A673 (cell line): ENCODE measurements around the gene ZBED6. TPM values are rescaled to one million over a fixed set of nuclear protein-coding genes. Genes with fewer than 3 reads are reported as not detected.
"Not testable (repeated sequence)": the region's sequence is repeated elsewhere in the genome, so short reads cannot be mapped to it uniquely, and the experiment has no call there.

Source experiments
- BruUV-seq: library from RNA; stranded (reverse); fragments of 400-500 nt; replicated peaks from 2 replicates; lab custom pipeline; 2021; lab: Mats Ljungman, UMichigan
- CTCF ChIA-PET: fragments of 300-600 bp; sonication (Branson Sonifier 250); formaldehyde crosslinking; loops from one replicate; lab custom pipeline; 2022; ENCODE audit warnings: antibody characterized with exemption; lab: Charles Lee
- POLR2A ChIA-PET: fragments of 300-600 bp; sonication (Branson Sonifier 250); formaldehyde crosslinking; loops from one replicate; lab custom pipeline; 2022; ENCODE audit warnings: antibody characterized with exemption; ENCODE audit not compliant: low non-redundant PET; lab: Charles Lee
- DNase-seq: peaks from one replicate; pipeline ENCODE4 v3.0.0-alpha.2; 2015; ENCODE audit warnings: low spot score
- H3K27ac ChIP-seq: fragments of 200-600 bp; sonication (generic); 2 replicates; pipeline ENCODE4 v1.5.1; 2016; ENCODE audit warnings: mixed run types, low read depth, mild to moderate bottlenecking, mixed read lengths, antibody characterized with exemption, low read length; ENCODE audit not compliant: poor library complexity, severe bottlenecking
- H3K27me3 ChIP-seq: fragments of 200-600 bp; sonication (generic); replicated peaks from 2 replicates; pipeline ENCODE4 v1.6.1; 2017; ENCODE audit warnings: mixed run types, low read depth, mild to moderate bottlenecking, mixed read lengths, antibody characterized with exemption, low read length; ENCODE audit not compliant: insufficient read depth, poor library complexity
- H3K36me3 ChIP-seq: fragments of 200-600 bp; sonication (generic); 2 replicates; pipeline ENCODE4 v1.6.1; 2016; ENCODE audit warnings: mixed run types, mild to moderate bottlenecking, mixed read lengths, antibody characterized with exemption, low read length; ENCODE audit not compliant: insufficient read depth, poor library complexity, severe bottlenecking
- H3K4me1 ChIP-seq: fragments of 200-600 bp; sonication (generic); 2 replicates; pipeline ENCODE4 v1.6.1; 2017; ENCODE audit warnings: mixed run types, mild to moderate bottlenecking, mixed read lengths, antibody characterized with exemption, low read length; ENCODE audit not compliant: insufficient read depth, poor library complexity, severe bottlenecking
- H3K4me3 ChIP-seq: fragments of 200-600 bp; sonication (generic); 2 replicates; pipeline ENCODE4 v1.5.1; 2016; ENCODE audit warnings: low read depth, mixed run types, mild to moderate bottlenecking, mixed read lengths, low read length; ENCODE audit not compliant: poor library complexity, severe bottlenecking
- H3K9me3 ChIP-seq: fragments of 200-600 bp; sonication (generic); 2 replicates; pipeline ENCODE4 v1.6.1; 2016; ENCODE audit warnings: mixed run types, low read depth, mild to moderate bottlenecking, mixed read lengths, antibody characterized with exemption, low read length; ENCODE audit not compliant: poor library complexity, severe bottlenecking
- EZH2 ChIP-seq: fragments of 200-600 bp; sonication (generic); IDR thresholded peaks from 2 replicates; pipeline ENCODE4 v1.6.1; 2017; ENCODE audit warnings: borderline replicate concordance, low read depth, mild to moderate bottlenecking, mixed read lengths, antibody characterized with exemption, low read length; ENCODE audit not compliant: poor library complexity, severe bottlenecking
- intact Hi-C: fragments of 100-400 bp; cut with micrococcal nuclease; formaldehyde crosslinking; loops from one replicate; pipeline ENCODE4 v1.10.0; 2022; ENCODE audit not compliant: unreplicated experiment
- total RNA-seq: library from RNA; stranded (reverse); gene quantifications from 2 replicates; pipeline ENCODE4 v1.2.3, GENCODE V29; 2021
- TF ChIP-seq, protein P1 (sequence below): fragments of 300-800, 200-600 bp; sonication (generic); conservative IDR thresholded peaks from 2 replicates; pipeline ENCODE4 v1.5.1; 2017; ENCODE audit warnings: low read depth, mild to moderate bottlenecking, antibody characterized with exemption, low read length, moderate library complexity, mixed read lengths

The ZBED6 gene
- total RNA-seq, 1 experiment from 2014 or later, result 29.6 TPM

DNA sequence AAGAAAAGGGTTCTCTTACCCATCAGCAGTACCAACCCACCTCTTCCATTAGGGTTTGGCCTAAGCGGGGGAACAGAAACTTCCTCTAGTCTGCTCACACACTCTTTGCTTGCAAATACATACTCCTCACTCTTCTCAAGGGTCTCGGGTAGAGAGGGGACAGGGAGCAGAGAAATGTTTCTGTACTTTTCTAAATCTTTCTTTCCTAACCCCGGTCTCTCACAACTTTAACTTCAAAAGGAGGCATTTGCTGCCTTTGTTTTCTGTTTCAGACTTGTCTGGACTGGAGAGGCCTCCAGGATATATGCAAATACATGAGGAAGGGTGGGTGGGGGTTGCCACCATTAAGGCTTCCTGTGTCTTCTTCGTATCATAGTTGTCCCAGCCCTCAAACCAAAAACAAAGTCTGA lies 41.0 kb upstream of the ZBED6 start:
- CTCF ChIA-PET, result no interaction called here
- TF ChIP-seq, protein P1, sequence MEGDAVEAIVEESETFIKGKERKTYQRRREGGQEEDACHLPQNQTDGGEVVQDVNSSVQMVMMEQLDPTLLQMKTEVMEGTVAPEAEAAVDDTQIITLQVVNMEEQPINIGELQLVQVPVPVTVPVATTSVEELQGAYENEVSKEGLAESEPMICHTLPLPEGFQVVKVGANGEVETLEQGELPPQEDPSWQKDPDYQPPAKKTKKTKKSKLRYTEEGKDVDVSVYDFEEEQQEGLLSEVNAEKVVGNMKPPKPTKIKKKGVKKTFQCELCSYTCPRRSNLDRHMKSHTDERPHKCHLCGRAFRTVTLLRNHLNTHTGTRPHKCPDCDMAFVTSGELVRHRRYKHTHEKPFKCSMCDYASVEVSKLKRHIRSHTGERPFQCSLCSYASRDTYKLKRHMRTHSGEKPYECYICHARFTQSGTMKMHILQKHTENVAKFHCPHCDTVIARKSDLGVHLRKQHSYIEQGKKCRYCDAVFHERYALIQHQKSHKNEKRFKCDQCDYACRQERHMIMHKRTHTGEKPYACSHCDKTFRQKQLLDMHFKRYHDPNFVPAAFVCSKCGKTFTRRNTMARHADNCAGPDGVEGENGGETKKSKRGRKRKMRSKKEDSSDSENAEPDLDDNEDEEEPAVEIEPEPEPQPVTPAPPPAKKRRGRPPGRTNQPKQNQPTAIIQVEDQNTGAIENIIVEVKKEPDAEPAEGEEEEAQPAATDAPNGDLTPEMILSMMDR, result no peak
- no peak for TF ChIP-seq EZH2
- no peak overlapping the region for H3K4me3 ChIP-seq
- H3K36me3 ChIP-seq, result no peaks in the 10 kb centered on the region
- H3K9me3 ChIP-seq, result no peaks in the 10 kb centered on the region
- H3K27ac ChIP-seq, result peak overlapping the region; percentile 40
- POLR2A ChIA-PET, result no interaction called here
- no peak for DNase-seq
- peaks cover 5% of the 10 kb centered on the region for H3K4me1 ChIP-seq
- intact Hi-C loops, result no loop called here
- no peaks in the 10 kb centered on the region for H3K27me3 ChIP-seq
- BruUV-seq, result no TSS peak

DNA sequence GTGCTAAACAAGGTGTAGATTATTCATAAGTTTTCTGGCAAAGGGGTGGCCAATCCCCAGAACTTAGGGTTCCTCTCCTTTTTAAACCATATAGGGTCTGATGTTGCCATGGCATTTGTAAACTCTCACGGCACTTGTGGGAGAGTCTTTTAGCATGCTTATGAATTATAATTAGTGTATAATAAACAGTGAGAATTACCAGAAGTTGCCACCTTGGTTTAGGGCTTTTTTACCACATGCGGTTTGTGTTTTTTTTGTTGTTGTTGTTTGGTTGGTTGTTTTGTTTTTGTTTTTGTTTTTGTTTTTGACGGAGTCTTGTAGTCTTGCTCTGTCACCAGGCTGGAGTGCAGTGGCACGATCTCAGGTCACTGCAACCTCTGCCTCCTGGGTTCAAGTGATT lies 39.4 kb upstream of the ZBED6 start:
- Histone ChIP-seq H3K4me3 (no peak overlapping the region), H3K4me1 (peaks cover 5% of the 10 kb centered on the region), H3K27me3 (no peaks in the 10 kb centered on the region), H3K27ac (no peak overlapping the region), H3K36me3 (no peaks in the 10 kb centered on the region), H3K9me3 (no peaks in the 10 kb centered on the region)
- ChIA-PET CTCF (no interaction called here), POLR2A (interaction anchor here (0.7 kb wide), 1 partner anchor 51 kb away, joined by 3 read pairs; no protein-coding TSS in a partner anchor)
- no peak for DNase-seq
- intact Hi-C loops, result no loop called here
- BruUV-seq, result no TSS peak
- TF ChIP-seq, protein P1, result no peak
- no peak for TF ChIP-seq EZH2

DNA sequence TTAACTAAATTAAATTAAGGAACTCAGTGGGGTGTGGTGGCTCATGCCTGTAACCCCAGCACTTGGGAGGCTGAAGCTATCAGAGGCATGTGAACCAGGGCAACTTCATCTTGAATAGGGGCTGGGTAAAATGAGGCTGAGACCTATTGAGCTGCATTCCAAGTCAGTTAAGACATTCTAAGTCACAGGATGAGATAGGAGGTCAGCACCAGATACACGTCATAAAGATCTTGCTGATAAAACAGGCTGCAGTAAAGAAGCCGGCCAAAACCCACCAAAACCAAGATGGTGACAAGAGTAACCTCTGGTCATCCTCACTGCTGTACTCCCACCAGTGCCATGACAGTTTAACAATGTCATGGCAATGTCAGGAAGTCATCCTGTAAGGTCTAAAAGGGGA lies 36.7 kb upstream of the ZBED6 start:
- DNase-seq, BruUV-seq, H3K4me1 ChIP-seq, H3K27ac ChIP-seq, H3K9me3 ChIP-seq, H3K4me3 ChIP-seq, H3K27me3 ChIP-seq, H3K36me3 ChIP-seq, POLR2A ChIA-PET, intact Hi-C loops, CTCF ChIA-PET: not testable (repeated sequence)

DNA sequence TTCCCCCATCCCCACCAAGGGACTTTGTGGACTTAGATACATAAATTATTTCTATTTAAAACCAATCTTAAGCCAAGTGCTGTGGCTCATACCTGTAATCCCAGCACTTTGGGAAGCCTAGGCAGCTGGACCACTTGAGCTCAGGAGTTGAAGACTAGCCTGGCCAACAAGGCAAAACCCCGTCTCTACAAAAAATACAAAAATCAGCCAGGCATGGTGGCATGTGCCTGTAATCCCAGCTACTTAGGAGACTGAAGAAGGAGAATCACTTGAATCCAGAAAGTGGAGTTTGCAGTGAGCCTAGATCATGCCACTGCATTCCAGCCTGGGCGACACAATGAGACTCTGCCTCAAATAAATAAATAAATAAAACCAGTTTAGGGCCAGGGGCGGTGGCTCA lies 34.9 kb upstream of the ZBED6 start:
- Histone ChIP-seq H3K4me3 (no peak overlapping the region), H3K9me3 (no peaks in the 10 kb centered on the region), H3K27me3 (no peaks in the 10 kb centered on the region), H3K4me1 (no peaks in the 10 kb centered on the region), H3K27ac (no peak overlapping the region), H3K36me3 (no peaks in the 10 kb centered on the region)
- TF ChIP-seq EZH2, result no peak
- TF ChIP-seq, protein P1, result no peak
- POLR2A ChIA-PET, result no interaction called here
- BruUV-seq, result no TSS peak
- no peak for DNase-seq
- CTCF ChIA-PET, result no interaction called here
- intact Hi-C loops, result no loop called here

DNA sequence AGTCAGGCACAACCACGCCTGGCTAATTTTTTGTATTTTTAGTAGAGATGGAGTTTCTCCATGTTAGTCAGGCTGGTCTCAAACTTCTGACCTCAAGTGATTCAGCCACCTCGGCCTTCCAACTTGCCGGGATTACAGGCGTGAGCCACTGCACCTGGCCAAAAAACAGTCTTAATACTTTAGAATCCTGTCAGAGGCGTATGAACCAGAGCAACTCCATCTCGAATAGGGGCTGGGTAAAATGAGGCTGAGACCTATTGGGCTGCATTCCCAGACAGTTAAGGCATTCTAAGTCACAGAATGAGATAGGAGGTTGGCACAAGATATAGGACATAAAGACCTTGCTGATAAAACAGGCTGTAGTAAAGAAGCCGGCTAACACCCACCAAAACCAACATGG lies 33.5 kb upstream of the ZBED6 start:
- CTCF ChIA-PET, intact Hi-C loops, H3K27ac ChIP-seq, POLR2A ChIA-PET, H3K27me3 ChIP-seq, H3K9me3 ChIP-seq, H3K36me3 ChIP-seq, BruUV-seq, H3K4me1 ChIP-seq, H3K4me3 ChIP-seq, DNase-seq: not testable (repeated sequence)
